OCI-LY1 (cell line): ENCODE results near the gene MDH1B.

Experiments used
- H2AFZ ChIP-seq: fragments of 200-600 bp; sonication (generic), shearing (Covaris generic); 2 replicates; pipeline ENCODE4 v1.6.0; 2014; ENCODE audit warnings: antibody characterized with exemption, mild to moderate bottlenecking, low read length
- H3F3A ChIP-seq: fragments of 200-600 bp; sonication (generic), shearing (Covaris generic); 2 replicates; pipeline ENCODE4 v1.6.0; 2014; ENCODE audit warnings: mild to moderate bottlenecking, antibody characterized with exemption, low read length, moderate library complexity; ENCODE audit not compliant: insufficient read depth
- H3K27ac ChIP-seq: fragments of 200-600 bp; sonication (generic); 2 replicates; pipeline ENCODE4 v1.5.1; 2014; ENCODE audit warnings: low read length, mixed run types, mild to moderate bottlenecking, low read depth; ENCODE audit not compliant: poor library complexity, severe bottlenecking
- H3K27me3 ChIP-seq: fragments of 200-600 bp; sonication (generic); 2 replicates; pipeline ENCODE4 v1.6.0; 2014; ENCODE audit warnings: antibody characterized with exemption, mild to moderate bottlenecking, low read length, moderate library complexity; ENCODE audit not compliant: insufficient read depth
- H3K36me3 ChIP-seq: fragments of 200-600 bp; sonication (generic); 2 replicates; pipeline ENCODE4 v1.6.1; 2014; ENCODE audit warnings: mild to moderate bottlenecking, antibody characterized with exemption, low read length, moderate library complexity, mixed read lengths; ENCODE audit not compliant: insufficient read depth
- H3K4me1 ChIP-seq: fragments of 200-600 bp; sonication (generic); 2 replicates; pipeline ENCODE4 v1.5.1; 2014; ENCODE audit warnings: mild to moderate bottlenecking, low read length, moderate library complexity; ENCODE audit not compliant: insufficient read depth, severe bottlenecking
- H3K4me2 ChIP-seq: fragments of 200-600 bp; sonication (generic), shearing (Covaris generic); 2 replicates; pipeline ENCODE4 v1.6.1; 2014; ENCODE audit warnings: low read length
- H3K4me3 ChIP-seq: fragments of 200-600 bp; sonication (generic); 2 replicates; pipeline ENCODE4 v1.5.1; 2014; ENCODE audit warnings: low read length, low read depth, mild to moderate bottlenecking, mixed read lengths; ENCODE audit not compliant: poor library complexity, severe bottlenecking
- H3K79me2 ChIP-seq: fragments of 200-600 bp; shearing (Covaris generic); 2 replicates; pipeline ENCODE4 v1.6.1; 2016; ENCODE audit warnings: mixed run types, low read length, mixed read lengths; ENCODE audit not compliant: insufficient read depth
- H3K9ac ChIP-seq: fragments of 200-600 bp; sonication (generic), shearing (Covaris generic); 2 replicates; pipeline ENCODE4 v1.6.1; 2014; ENCODE audit warnings: mild to moderate bottlenecking, low read length, mixed read lengths
- H3K9me2 ChIP-seq: fragments of 200-600 bp; sonication (generic), shearing (Covaris generic); 2 replicates; pipeline ENCODE4 v1.6.1; 2014; ENCODE audit warnings: low read depth, mild to moderate bottlenecking, low read length, mixed read lengths
- H3K9me3 ChIP-seq: fragments of 200-600 bp; shearing (Covaris generic); 2 replicates; pipeline ENCODE4 v1.6.1; 2014; ENCODE audit warnings: low read length, mixed read lengths
- H4K20me1 ChIP-seq: fragments of 200-600 bp; sonication (generic), shearing (Covaris generic); 2 replicates; pipeline ENCODE4 v1.6.0; 2016; ENCODE audit warnings: mild to moderate bottlenecking, low read length; ENCODE audit not compliant: insufficient read depth
- CTCF ChIP-seq: fragments of 200-600 bp; sonication (generic), shearing (Covaris generic); IDR thresholded peaks from 2 replicates; pipeline ENCODE4 v1.5.1; 2017; ENCODE audit warnings: mild to moderate bottlenecking, antibody characterized with exemption, low read length, moderate library complexity, mixed read lengths
- EZH2 ChIP-seq: fragments of 200-600 bp; sonication (generic), shearing (Covaris generic); IDR thresholded peaks from 2 replicates; pipeline ENCODE4 v1.8.0; 2017; ENCODE audit warnings: borderline replicate concordance, mixed run types, mild to moderate bottlenecking, antibody characterized with exemption, low read length, moderate library complexity, mixed read lengths

The MDH1B gene

GRCh38 chr2:206692971-206693370 is 72.2 kb downstream of the MDH1B start:
- no peaks in the 10 kb centered on the region for H3K9me3 ChIP-seq
- no peak overlapping the region for H3K4me2 ChIP-seq
- H3K36me3 ChIP-seq: no peaks in the 10 kb centered on the region
- no peaks in the 10 kb centered on the region for H3K27me3 ChIP-seq
- no peaks in the 10 kb centered on the region for H4K20me1 ChIP-seq
- no peak overlapping the region for H2AFZ ChIP-seq
- H3K4me1 ChIP-seq: no peaks in the 10 kb centered on the region
- TF ChIP-seq EZH2 (no peak), CTCF (no peak)
- H3K79me2 ChIP-seq: no peaks in the 10 kb centered on the region
- no peak overlapping the region for H3K4me3 ChIP-seq
- H3K27ac ChIP-seq: no peak overlapping the region
- no peak overlapping the region for H3K9ac ChIP-seq
- H3K9me2 ChIP-seq: no peaks in the 10 kb centered on the region
- no peaks in the 10 kb centered on the region for H3F3A ChIP-seq

- no peaks in the 10 kb centered on the region for H3K27me3 ChIP-seq
- H3K79me2 ChIP-seq: no peaks in the 10 kb centered on the region
- H2AFZ ChIP-seq: no peak overlapping the region
- no peaks in the 10 kb centered on the region for H3K9me3 ChIP-seq
- no peak overlapping the region for H3K4me2 ChIP-seq
- H3K36me3 ChIP-seq: no peaks in the 10 kb centered on the region
- no peaks in the 10 kb centered on the region for H3K9me2 ChIP-seq
- no peaks in the 10 kb centered on the region for H4K20me1 ChIP-seq
- H3K27ac ChIP-seq: no peak overlapping the region
- H3K9ac ChIP-seq: no peak overlapping the region
- TF ChIP-seq CTCF (no peak), EZH2 (no peak)
- H3K4me3 ChIP-seq: no peak overlapping the region
- H3K4me1 ChIP-seq: no peaks in the 10 kb centered on the region
- H3F3A ChIP-seq: no peaks in the 10 kb centered on the region
These were observed 76.1 kb downstream of the MDH1B start for GRCh38 chr2:206688990-206689389.

- Histone ChIP-seq H3K79me2 (no peaks in the 10 kb centered on the region), H3K36me3 (no peaks in the 10 kb centered on the region), H3F3A (no peaks in the 10 kb centered on the region), H4K20me1 (no peaks in the 10 kb centered on the region), H3K9me2 (no peaks in the 10 kb centered on the region), H3K4me1 (no peaks in the 10 kb centered on the region), H3K4me3 (no peak overlapping the region), H2AFZ (no peak overlapping the region), H3K9me3 (no peaks in the 10 kb centered on the region), H3K4me2 (no peak overlapping the region), H3K27me3 (no peaks in the 10 kb centered on the region), H3K27ac (no peak overlapping the region), H3K9ac (no peak overlapping the region)
- TF ChIP-seq CTCF (no peak), EZH2 (no peak)
These were observed 76.7 kb downstream of the MDH1B start for GRCh38 chr2:206688453-206688852.
